Thyroid gland (tissue), 4 donors: ENCODE measurements around the gene TMPRSS6. TPM values are rescaled to one million over a fixed set of nuclear protein-coding genes. Genes with fewer than 3 reads are reported as not detected.
A peak's percentile ranks its signal among the peaks of the same experiment; 100 is the strongest.

Experiments used
- DNase-seq, 2 donors: peaks; one replicate each; pipeline ENCODE4 v3.0.0-alpha.2; 2019
- H3K27ac ChIP-seq, 3 donors: fragments of 200-600 bp; sonication (generic); 1 replicate in 2 of 3; 2 replicates in 1 of 3; pipeline ENCODE4 v1.5.1; 2016 to 2019; ENCODE audit warnings: mild to moderate bottlenecking in 1 of 3, moderate library complexity in 1 of 3
- H3K27me3 ChIP-seq: fragments of 200-600 bp; sonication (generic); one replicate; pipeline ENCODE4 v1.5.1; 2019
- H3K36me3 ChIP-seq, 2 donors: fragments of 200-600 bp; sonication (generic); one replicate each; pipeline ENCODE4 v1.5.1; 2016 to 2019
- H3K4me1 ChIP-seq, 2 donors: fragments of 200-600 bp; sonication (generic); one replicate each; pipeline ENCODE4 v1.5.1; 2017 to 2019
- H3K4me3 ChIP-seq, 3 donors: fragments of 200-600 bp; sonication (generic); replicated peaks in 1 of 3; 1 replicate in 2 of 3; 2 replicates in 1 of 3; pipeline ENCODE4 v1.5.1; 2016; ENCODE audit warnings: mild to moderate bottlenecking in 1 of 3
- H3K9me3 ChIP-seq: fragments of 200-600 bp; sonication (generic); one replicate; pipeline ENCODE4 v1.5.1; 2017
- CTCF ChIP-seq, 6 experiments: fragments of 200-600 bp in 3 of 6; fragments of 450-650 bp in 3 of 6; sonication (generic) in 3 of 6; IDR thresholded peaks; one replicate each; pipeline ENCODE4 v1.5.1; 2016 to 2019; ENCODE audit warnings: antibody characterized with exemption in 6 of 6, mild to moderate bottlenecking in 2 of 6, inconsistent platforms in 1 of 6, moderate library complexity in 1 of 6
- POLR2A ChIP-seq, 2 donors: fragments of 450-650 bp; IDR thresholded peaks; one replicate each; pipeline ENCODE4 v1.6.1; 2017; ENCODE audit warnings: antibody characterized with exemption in 2 of 2, mild to moderate bottlenecking in 2 of 2, moderate library complexity in 1 of 2
- WGBS, 2 donors: methylation state at CpG; one replicate each; pipeline ENCODE4 v1.1.5; 2017; 5-methylcytosine and 5-hydroxymethylcytosine counted together
- intact Hi-C: fragments of 100-400 bp; cut with DNase I; formaldehyde crosslinking; loops from one replicate; pipeline ENCODE4 v1.15.1; 2023
- total RNA-seq, 4 donors: library from RNA; depleted of rRNA; stranded (reverse); fragments of >200 nt; gene quantifications; one replicate each; pipeline ENCODE4 v1.2.3, GENCODE V29; 2016

TMPRSS6 gene
- total RNA-seq, 4 donors from 2014 or later, result 0.50 TPM; not detected in 3

- Histone ChIP-seq H3K4me3 (peak overlapping the region; percentile 31 to 65 (median 61)), H3K27me3 (no peaks in the 10 kb centered on the region), H3K27ac (peak overlapping the region; percentile 23 to 88 (median 84)), H3K36me3 (no peaks in the 10 kb centered on the region), H3K9me3 (no peaks in the 10 kb centered on the region), H3K4me1 (peaks cover 8 to 44% of the 10 kb centered on the region in 2 donors)
- 0 to 3% methylated on average over 2 to 18 of the region's 35 CpGs for WGBS, 2 donors
- DNase-seq, result peak; percentile 47 to 59
- intact Hi-C loops, result no loop called here
- no peak for TF ChIP-seq CTCF (IDR thresholded peaks at IDR 0.05)
- TF ChIP-seq POLR2A (IDR thresholded peaks at IDR 0.05), result no peak
These were observed 90.7 kb downstream of the TMPRSS6 start for GRCh38 chr22:37018815-37019308.

GRCh38 chr22:37018086-37018814 lies 91.3 kb downstream of the TMPRSS6 start:
- Histone ChIP-seq H3K9me3 (no peaks in the 10 kb centered on the region), H3K4me3 (peak overlapping the region; percentile 31 to 65 (median 61)), H3K36me3 (no peaks in the 10 kb centered on the region), H3K27me3 (no peaks in the 10 kb centered on the region), H3K4me1 (peaks cover 8 to 44% of the 10 kb centered on the region in 2 donors), H3K27ac (peak overlapping the region in 2 of 3 donors; percentile 84 to 88)
- no peak for DNase-seq
- intact Hi-C loops, result no loop called here
- TF ChIP-seq POLR2A (IDR thresholded peaks at IDR 0.05), result no peak
- no peak for TF ChIP-seq CTCF (IDR thresholded peaks at IDR 0.05)
- 83 to 85% methylated on average over 8 to 22 of the region's 45 CpGs for WGBS, 2 donors

GRCh38 chr22:37017356-37017755 lies 92.2 kb downstream of the TMPRSS6 start:
- Histone ChIP-seq H3K4me1 (peaks cover 12 to 42% of the 10 kb centered on the region in 2 donors), H3K27me3 (no peaks in the 10 kb centered on the region), H3K36me3 (no peaks in the 10 kb centered on the region), H3K9me3 (no peaks in the 10 kb centered on the region), H3K27ac (no peak overlapping the region), H3K4me3 (no peak overlapping the region)
- intact Hi-C loops, result no loop called here
- no peak for DNase-seq
- TF ChIP-seq POLR2A (IDR thresholded peaks at IDR 0.05) (no peak), CTCF (IDR thresholded peaks at IDR 0.05) (no peak)
- WGBS, 2 donors, result 93 to 95% methylated on average over 7 to 10 of the region's 10 CpGs

GRCh38 chr22:37016134-37016910 lies 93.2 kb downstream of the TMPRSS6 start:
- WGBS, 2 donors, result 87 to 96% methylated on average over 14 of the region's 14 CpGs
- intact Hi-C loops, result no loop called here
- H3K4me3 ChIP-seq, result no peak overlapping the region
- H3K9me3 ChIP-seq, result no peaks in the 10 kb centered on the region
- H3K4me1 ChIP-seq, result peaks cover 20 to 43% of the 10 kb centered on the region in 2 donors
- no peak for DNase-seq
- H3K27me3 ChIP-seq, result no peaks in the 10 kb centered on the region
- H3K27ac ChIP-seq, result no peak overlapping the region
- no peaks in the 10 kb centered on the region for H3K36me3 ChIP-seq
- no peak for TF ChIP-seq CTCF (IDR thresholded peaks at IDR 0.05)
- no peak for TF ChIP-seq POLR2A (IDR thresholded peaks at IDR 0.05)

GRCh38 chr22:37015587-37015878 lies 94.0 kb downstream of the TMPRSS6 start:
- no peak for DNase-seq
- H3K9me3 ChIP-seq, result no peaks in the 10 kb centered on the region
- TF ChIP-seq CTCF (IDR thresholded peaks at IDR 0.05) (no peak), POLR2A (IDR thresholded peaks at IDR 0.05) (no peak)
- no peaks in the 10 kb centered on the region for H3K36me3 ChIP-seq
- WGBS, 2 donors, result 93 to 97% methylated on average over 4 of the region's 4 CpGs
- intact Hi-C loops, result no loop called here
- no peaks in the 10 kb centered on the region for H3K27me3 ChIP-seq
- no peak overlapping the region for H3K4me3 ChIP-seq
- H3K27ac ChIP-seq, result no peak overlapping the region
- peaks cover 20 to 36% of the 10 kb centered on the region in 2 donors for H3K4me1 ChIP-seq
